ENCODE data around the gene PTPN1. TPM values are rescaled to one million over a fixed set of nuclear protein-coding genes. Genes with fewer than 3 reads are reported as not detected.

PTPN1 gene
- total and polyA plus RNA-seq, 2 of the 13 experiments (the other 11 are each of a cell fraction or from before 2014, with no cell fraction given): 17.7 to 37.2 TPM

DNA sequence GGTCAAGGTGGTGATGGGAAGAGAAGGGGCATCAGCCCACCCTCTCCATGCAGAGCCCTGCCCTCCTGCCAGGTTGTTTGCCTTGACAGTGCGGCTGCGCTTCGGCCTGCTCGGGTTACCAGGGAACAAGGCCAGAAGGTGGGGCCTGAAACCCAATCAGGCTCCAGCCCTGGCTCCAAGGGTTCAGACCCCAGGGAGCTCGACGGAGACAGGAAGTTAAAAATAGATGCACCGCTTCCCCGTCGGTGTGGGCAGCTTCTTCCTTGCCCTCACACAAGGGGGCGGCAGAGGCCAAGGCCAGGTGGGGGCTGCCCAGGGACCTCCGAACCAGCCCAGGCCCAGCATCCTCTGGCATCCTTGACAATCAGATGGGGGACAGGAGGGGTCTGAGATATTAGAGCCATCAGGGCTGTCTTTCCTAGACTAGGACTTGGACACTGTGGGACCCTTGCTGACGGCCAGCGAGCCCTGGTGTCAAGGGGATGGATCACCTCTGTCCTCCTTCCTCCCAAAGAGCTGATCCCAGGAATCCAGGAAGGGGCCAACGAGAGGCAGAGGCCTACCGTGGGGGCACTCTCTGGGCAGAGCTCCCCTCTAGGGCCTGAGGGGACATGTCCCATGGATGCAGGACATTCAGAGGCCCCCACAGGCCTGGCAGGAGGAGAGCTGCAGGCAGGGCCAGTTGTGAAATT, 115.9 kb downstream of the PTPN1 start (continued):
- TF ChIP-seq, protein P1, sequence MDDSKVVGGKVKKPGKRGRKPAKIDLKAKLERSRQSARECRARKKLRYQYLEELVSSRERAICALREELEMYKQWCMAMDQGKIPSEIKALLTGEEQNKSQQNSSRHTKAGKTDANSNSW (CRISPR knock-in tag; IDR thresholded peaks at IDR 0.05; ENCODE audit: borderline replicate concordance): no peak
- TF ChIP-seq DNMT1 (CRISPR knock-in tag; IDR thresholded peaks at IDR 0.05) (0 out of 2 replicates have a peak, but pooled peaks have one; percentile 43), PAX8 (CRISPR knock-in tag; IDR thresholded peaks at IDR 0.05; ENCODE audit: borderline replicate concordance) (no peak), ZNF468 (CRISPR knock-in tag; IDR thresholded peaks at IDR 0.05) (no peak), MIXL1 (CRISPR knock-in tag; IDR thresholded peaks at IDR 0.05) (no peak), RBFOX2 (IDR thresholded peaks at IDR 0.05; ENCODE audit: low read depth, low read length) (no peak), NFE2 (CRISPR knock-in tag; IDR thresholded peaks at IDR 0.05) (no peak), RXRB (CRISPR knock-in tag; IDR thresholded peaks at IDR 0.05; ENCODE audit: borderline replicate concordance) (peak; percentile 53; the same call in 1 of the 2 replicates), ZNF672 (CRISPR knock-in tag; IDR thresholded peaks at IDR 0.05) (no peak), RFX1 (IDR thresholded peaks at IDR 0.05) (no peak), TBX2 (CRISPR knock-in tag; IDR thresholded peaks at IDR 0.05; ENCODE audit: borderline replicate concordance) (no peak), THYN1 (CRISPR knock-in tag; IDR thresholded peaks at IDR 0.05; ENCODE audit: borderline replicate concordance, low read depth) (no peak), ZMYM3 (CRISPR knock-in tag; IDR thresholded peaks at IDR 0.05) (peak; percentile 59; the same call in 1 of the 2 replicates), ZNF263 (CRISPR knock-in tag; IDR thresholded peaks at IDR 0.05) (peak; percentile 69), MYNN (CRISPR knock-in tag; IDR thresholded peaks at IDR 0.05; ENCODE audit: low read depth) (no peak), IRF2 (CRISPR knock-in tag; IDR thresholded peaks at IDR 0.05) (peak; percentile 57; the same call in 1 of the 2 replicates), ZKSCAN5 (CRISPR knock-in tag; IDR thresholded peaks at IDR 0.05) (no peak), ZNF235 (CRISPR knock-in tag; IDR thresholded peaks at IDR 0.05; ENCODE audit: borderline replicate concordance) (no peak), FOXJ3 (CRISPR knock-in tag; IDR thresholded peaks at IDR 0.05; ENCODE audit: borderline replicate concordance) (no peak), ZFP62 (CRISPR knock-in tag; IDR thresholded peaks at IDR 0.05) (no peak), BORCS8-MEF2B (CRISPR knock-in tag; IDR thresholded peaks at IDR 0.05) (peak; percentile 43; the same call in 1 of the 2 replicates), HOXA9 (CRISPR knock-in tag; IDR thresholded peaks at IDR 0.05; ENCODE audit: borderline replicate concordance) (no peak), ZNF253 (CRISPR knock-in tag; IDR thresholded peaks at IDR 0.05; ENCODE audit: borderline replicate concordance) (no peak), RFX5 (IDR thresholded peaks at IDR 0.05; ENCODE audit: low read depth, low read length) (no peak), ZFY (CRISPR knock-in tag; IDR thresholded peaks at IDR 0.05) (peak; percentile 57; the same call in 1 of the 2 replicates)
- TF ChIP-seq, protein P2, sequence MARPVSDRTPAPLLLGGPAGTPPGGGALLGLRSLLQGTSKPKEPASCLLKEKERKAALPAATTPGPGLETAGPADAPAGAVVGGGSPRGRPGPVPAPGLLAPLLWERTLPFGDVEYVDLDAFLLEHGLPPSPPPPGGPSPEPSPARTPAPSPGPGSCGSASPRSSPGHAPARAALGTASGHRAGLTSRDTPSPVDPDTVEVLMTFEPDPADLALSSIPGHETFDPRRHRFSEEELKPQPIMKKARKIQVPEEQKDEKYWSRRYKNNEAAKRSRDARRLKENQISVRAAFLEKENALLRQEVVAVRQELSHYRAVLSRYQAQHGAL (CRISPR knock-in tag; IDR thresholded peaks at IDR 0.05; ENCODE audit: not compliant biosample characterization): no peak
- TF ChIP-seq, protein P3, sequence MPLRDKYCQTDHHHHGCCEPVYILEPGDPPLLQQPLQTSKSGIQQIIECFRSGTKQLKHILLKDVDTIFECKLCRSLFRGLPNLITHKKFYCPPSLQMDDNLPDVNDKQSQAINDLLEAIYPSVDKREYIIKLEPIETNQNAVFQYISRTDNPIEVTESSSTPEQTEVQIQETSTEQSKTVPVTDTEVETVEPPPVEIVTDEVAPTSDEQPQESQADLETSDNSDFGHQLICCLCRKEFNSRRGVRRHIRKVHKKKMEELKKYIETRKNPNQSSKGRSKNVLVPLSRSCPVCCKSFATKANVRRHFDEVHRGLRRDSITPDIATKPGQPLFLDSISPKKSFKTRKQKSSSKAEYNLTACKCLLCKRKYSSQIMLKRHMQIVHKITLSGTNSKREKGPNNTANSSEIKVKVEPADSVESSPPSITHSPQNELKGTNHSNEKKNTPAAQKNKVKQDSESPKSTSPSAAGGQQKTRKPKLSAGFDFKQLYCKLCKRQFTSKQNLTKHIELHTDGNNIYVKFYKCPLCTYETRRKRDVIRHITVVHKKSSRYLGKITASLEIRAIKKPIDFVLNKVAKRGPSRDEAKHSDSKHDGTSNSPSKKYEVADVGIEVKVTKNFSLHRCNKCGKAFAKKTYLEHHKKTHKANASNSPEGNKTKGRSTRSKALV (CRISPR knock-in tag; IDR thresholded peaks at IDR 0.05): 0 out of 2 replicates have a peak, but pooled peaks have one; percentile 36
- TF ChIP-seq, protein P4, sequence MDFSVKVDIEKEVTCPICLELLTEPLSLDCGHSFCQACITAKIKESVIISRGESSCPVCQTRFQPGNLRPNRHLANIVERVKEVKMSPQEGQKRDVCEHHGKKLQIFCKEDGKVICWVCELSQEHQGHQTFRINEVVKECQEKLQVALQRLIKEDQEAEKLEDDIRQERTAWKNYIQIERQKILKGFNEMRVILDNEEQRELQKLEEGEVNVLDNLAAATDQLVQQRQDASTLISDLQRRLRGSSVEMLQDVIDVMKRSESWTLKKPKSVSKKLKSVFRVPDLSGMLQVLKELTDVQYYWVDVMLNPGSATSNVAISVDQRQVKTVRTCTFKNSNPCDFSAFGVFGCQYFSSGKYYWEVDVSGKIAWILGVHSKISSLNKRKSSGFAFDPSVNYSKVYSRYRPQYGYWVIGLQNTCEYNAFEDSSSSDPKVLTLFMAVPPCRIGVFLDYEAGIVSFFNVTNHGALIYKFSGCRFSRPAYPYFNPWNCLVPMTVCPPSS (IDR thresholded peaks at IDR 0.05): no peak
